Fibroblast of villous mesenchyme (primary cell): Measurements from ENCODE around the gene BRCA2. TPM values are rescaled to one million over a fixed set of nuclear protein-coding genes. Genes with fewer than 3 reads are reported as not detected.

Experiments used
- DNase-seq: peaks from one replicate; pipeline ENCODE4 v3.0.0-alpha.2; 2010; ENCODE audit warnings: low read depth
- H3K4me3 ChIP-seq: 2 replicates; pipeline ENCODE4 v1.5.1; 2011; ENCODE audit warnings: low read depth, mild to moderate bottlenecking, low read length
- CTCF ChIP-seq: IDR thresholded peaks from 2 replicates; pipeline ENCODE4 v1.5.1; 2012; ENCODE audit warnings: low read depth, mild to moderate bottlenecking, low read length; ENCODE audit not compliant: insufficient read depth
- total RNA-seq: library from RNA; depleted of rRNA; stranded (reverse); fragments of >200 nt; gene quantifications from 2 replicates; pipeline ENCODE4 v1.2.3, GENCODE V29; 2012

Gene BRCA2
- total RNA-seq, 1 donor, result 10.4 TPM

GRCh38 chr13:32419862-32420261, 104.6 kb downstream of the BRCA2 start:
- DNase-seq, result no peak
- no peak overlapping the region for H3K4me3 ChIP-seq
- TF ChIP-seq CTCF, result no peak

DNA sequence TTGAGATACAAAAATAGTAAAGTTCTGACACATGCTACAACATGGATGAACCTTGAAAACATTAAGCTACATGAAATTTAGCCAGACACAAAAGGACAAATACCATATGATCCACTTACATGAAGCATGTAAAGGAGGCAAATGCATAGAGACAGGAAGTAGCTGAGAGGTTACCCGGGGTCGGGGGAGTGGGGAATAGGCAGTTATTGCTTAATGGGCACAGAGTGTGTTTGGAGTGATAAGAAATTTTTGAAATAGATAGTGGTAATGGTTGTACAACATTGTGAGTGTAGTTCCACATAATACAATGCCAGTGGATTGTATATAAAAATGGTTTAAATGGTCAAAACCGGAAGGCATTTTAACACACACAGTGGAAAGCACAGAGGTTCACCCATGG, 108.3 kb downstream of the BRCA2 start:
- TF ChIP-seq CTCF, result no peak
- DNase-seq, result no peak
- H3K4me3 ChIP-seq, result no peak overlapping the region

DNA sequence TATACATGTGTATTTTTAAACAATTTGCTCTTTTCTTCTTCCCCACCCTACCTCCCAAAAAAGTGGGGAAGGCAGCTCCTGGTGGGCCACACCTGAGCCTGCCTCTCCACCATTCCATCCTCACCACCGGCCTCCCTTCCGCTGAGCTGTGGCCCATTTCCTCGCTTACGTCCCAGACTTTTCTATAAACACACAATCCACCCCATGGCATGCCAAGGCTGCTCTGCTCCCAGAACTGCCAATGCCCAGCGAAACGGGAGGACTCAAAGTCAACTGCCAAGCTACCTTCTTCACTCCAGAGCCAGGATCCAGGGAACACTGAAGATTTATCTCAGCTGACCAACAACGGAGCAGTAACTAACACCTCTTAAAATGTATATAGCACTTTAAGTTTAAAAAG, 109.8 kb downstream of the BRCA2 start:
- no peak for TF ChIP-seq CTCF
- H3K4me3 ChIP-seq, result no peak overlapping the region
- DNase-seq, result no peak

DNA sequence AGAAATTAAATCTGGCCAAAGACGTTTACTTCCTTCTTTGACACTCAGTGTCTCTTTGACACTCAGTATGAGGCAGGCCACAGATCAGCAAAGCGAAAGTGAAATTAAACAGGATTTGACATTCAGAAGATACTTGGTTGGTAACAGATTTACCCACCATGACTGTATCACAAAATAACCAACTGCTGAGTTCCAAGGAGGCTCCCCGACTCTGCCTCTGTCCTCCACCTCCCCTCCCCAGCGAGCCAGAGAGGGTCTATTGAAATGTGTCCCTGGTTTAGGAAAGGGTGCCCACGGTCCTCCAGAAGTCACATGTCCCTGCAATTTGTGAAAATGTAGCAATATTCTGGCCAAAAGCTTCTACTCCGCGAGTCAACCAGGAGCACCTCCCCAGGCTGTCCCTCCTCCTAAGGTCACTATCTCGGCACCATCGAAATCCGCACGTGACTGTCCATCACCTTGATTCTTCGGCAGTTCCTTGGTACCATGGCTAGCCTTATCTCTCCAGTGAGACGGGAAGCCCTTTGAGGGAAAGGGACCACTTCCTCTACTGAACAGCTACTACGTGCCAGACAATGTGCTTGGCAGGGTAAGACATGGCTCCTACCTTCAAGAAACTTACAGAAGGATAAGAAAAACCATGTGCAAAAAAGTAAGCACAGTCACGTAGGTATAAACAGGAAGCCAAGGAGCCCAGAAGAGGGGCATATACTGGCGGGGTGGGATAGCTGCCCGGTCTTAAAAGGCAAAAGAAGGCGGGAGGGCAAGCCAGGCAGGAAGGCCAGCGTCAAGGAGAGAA, 111.1 kb downstream of the BRCA2 start:
- TF ChIP-seq CTCF, result no peak
- H3K4me3 ChIP-seq, result peak overlapping the region; percentile 72
- DNase-seq, result peak; percentile 43

DNA sequence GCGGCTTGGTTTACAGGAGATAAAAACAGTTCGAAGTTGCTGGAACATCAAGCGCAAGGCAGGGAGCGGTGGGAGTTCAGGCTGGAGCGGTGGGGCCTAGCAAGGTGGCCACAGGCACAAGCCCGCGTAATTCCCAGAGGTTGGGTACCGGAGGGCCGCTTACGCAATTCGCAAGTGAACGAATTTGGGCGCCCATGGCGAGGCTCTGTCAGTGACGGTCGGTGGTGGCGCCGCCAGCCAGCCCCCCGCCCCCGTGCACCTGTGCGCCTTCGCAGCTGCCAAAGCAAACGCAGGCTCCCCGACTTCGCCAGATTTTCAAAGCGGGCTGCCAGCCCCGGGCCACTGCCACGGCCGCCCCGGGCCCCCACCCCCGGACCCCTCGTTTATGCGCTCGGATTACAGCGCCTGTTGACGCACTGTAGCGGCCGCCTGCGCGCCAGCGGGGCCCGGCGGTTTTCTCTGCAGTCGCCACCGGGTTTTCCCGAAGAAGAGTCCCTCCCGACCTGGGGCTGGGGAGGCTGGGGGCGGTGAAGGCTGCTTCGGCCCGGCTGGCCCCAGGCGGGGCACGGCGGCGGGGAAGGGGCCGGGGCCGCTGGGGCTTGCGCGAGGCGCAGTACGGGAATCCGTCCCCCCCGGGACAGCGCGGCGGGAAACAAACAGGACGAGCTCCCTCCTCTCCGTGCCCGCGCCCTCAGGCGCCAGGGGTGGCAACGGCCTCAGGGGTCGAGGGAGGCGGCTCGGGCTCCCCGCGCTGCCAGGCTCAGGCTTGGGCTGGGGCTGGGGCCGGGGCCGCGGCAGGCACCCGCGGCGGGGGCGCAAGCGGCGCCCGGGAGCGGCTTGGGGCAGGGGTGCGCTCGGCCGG, 111.9 kb downstream of the BRCA2 start:
- H3K4me3 ChIP-seq, result peak overlapping the region; percentile 72
- no peak for DNase-seq
- TF ChIP-seq CTCF, result no peak

- TF ChIP-seq CTCF, result no peak
- H3K4me3 ChIP-seq, result peak within 1 kb of the TSS; percentile 72
- DNase-seq, result no peak
Measured at GRCh38 chr13:32427852-32428580, 112.7 kb downstream of the BRCA2 start, which contains the start of gene N4BP2L1. N4BP2L1 (minus strand) TSS chr13:32428130; CDS start chr13:32428082, 48 bp downstream.
